SK-N-SH (cell line): ENCODE results near the gene STYXL1. TPM values are rescaled to one million over a fixed set of nuclear protein-coding genes. Genes with fewer than 3 reads are reported as not detected.

Experiments used
- CTCF ChIA-PET: fragments of 300-600, 350-600 bp; formaldehyde crosslinking; extraction: SDS; loops from one replicate; lab custom pipeline; 2021; lab: Yijun Ruan, JAX
- POLR2A ChIA-PET: fragments of 350-600 bp; sonication (Branson Sonifier 250); formaldehyde crosslinking; extraction: SDS; loops from one replicate; lab custom pipeline; 2020; ENCODE audit warnings: antibody characterized with exemption, inconsistent platforms; lab: Yijun Ruan, JAX
- DNase-seq: peaks from one replicate; pipeline ENCODE4 v3.0.0; 2012
- H2AFZ ChIP-seq: fragments of 200-600 bp; sonication (generic); 2 replicates; pipeline ENCODE4 v1.8.1; 2016; ENCODE audit warnings: antibody characterized with exemption, mild to moderate bottlenecking, low read depth
- H3F3A ChIP-seq: fragments of 200-600 bp; sonication (generic); replicated peaks from 2 replicates; pipeline ENCODE3; 2016; ENCODE audit warnings: antibody characterized with exemption, mild to moderate bottlenecking; ENCODE audit not compliant: insufficient read depth
- H3K27ac ChIP-seq, 2 experiments: fragments of 200-500 bp in 1 of 2; fragments of 200-600 bp in 1 of 2; sonication (Bioruptor generic) in 1 of 2; sonication (generic), shearing (Covaris generic) in 1 of 2; 2 replicates each; pipeline versions ENCODE4 v1.5.1 to v1.6.1; 2014 to 2016; ENCODE audit warnings: low read depth in 2 of 2, inconsistent platforms in 1 of 2, low read length in 1 of 2, mild to moderate bottlenecking in 1 of 2, mixed read lengths in 1 of 2
- H3K27me3 ChIP-seq: fragments of 200-600 bp; sonication (generic), shearing (Covaris generic); 2 replicates; pipeline ENCODE4 v1.6.1; 2016; ENCODE audit warnings: mixed run types; ENCODE audit not compliant: insufficient read depth
- H3K36me3 ChIP-seq, 2 experiments: fragments of 200-500 bp in 1 of 2; fragments of 200-600 bp in 1 of 2; sonication (Bioruptor generic) in 1 of 2; sonication (generic) in 1 of 2; replicated peaks in 1 of 2; 2 replicates each; pipeline versions ENCODE3 to v1.5.1; 2014 to 2016; ENCODE audit warnings: low read length in 1 of 2, mild to moderate bottlenecking in 1 of 2; ENCODE audit not compliant: insufficient read depth in 2 of 2, control insufficient read depth in 1 of 2
- H3K4me1 ChIP-seq, 2 experiments: fragments of 200-500 bp in 1 of 2; fragments of 200-600 bp in 1 of 2; sonication (Bioruptor generic) in 1 of 2; sonication (generic), shearing (Covaris generic) in 1 of 2; 2 replicates each; pipeline versions ENCODE4 v1.5.1 to v1.6.1; 2014 to 2016; ENCODE audit warnings: low read depth in 1 of 2, low read length in 1 of 2, mixed run types in 1 of 2; ENCODE audit not compliant: insufficient read depth in 2 of 2, control insufficient read depth in 1 of 2
- H3K4me2 ChIP-seq: fragments of 200-600 bp; sonication (generic), shearing (Covaris generic); 2 replicates; pipeline ENCODE4 v1.6.1; 2017; ENCODE audit warnings: mixed run types
- H3K4me3 ChIP-seq, 2 experiments: fragments of 200-500 bp in 1 of 2; fragments of 200-600 bp in 1 of 2; sonication (Bioruptor generic) in 1 of 2; sonication (generic), shearing (Covaris generic) in 1 of 2; 2 replicates each; pipeline versions ENCODE4 v1.5.1 to v1.8.1; 2014 to 2016; ENCODE audit warnings: low read depth in 2 of 2, inconsistent platforms in 1 of 2, low read length in 1 of 2, mild to moderate bottlenecking in 1 of 2, mixed read lengths in 1 of 2, moderate library complexity in 1 of 2
- H3K79me2 ChIP-seq: fragments of 200-600 bp; sonication (generic); 2 replicates; pipeline ENCODE4 v1.8.1; 2017; ENCODE audit warnings: mild to moderate bottlenecking; ENCODE audit not compliant: insufficient read depth
- H3K9ac ChIP-seq: fragments of 200-600 bp; sonication (generic); 2 replicates; pipeline ENCODE4 v1.6.1; 2017; ENCODE audit warnings: mixed run types
- H3K9me2 ChIP-seq: fragments of 200-600 bp; sonication (generic); 2 replicates; pipeline ENCODE4 v1.6.1; 2017; ENCODE audit warnings: mixed run types
- H3K9me3 ChIP-seq: fragments of 200-600 bp; sonication (generic); 2 replicates; pipeline ENCODE4 v1.6.1; 2017; ENCODE audit warnings: mixed run types, mild to moderate bottlenecking, moderate library complexity
- H4K20me1 ChIP-seq: fragments of 200-600 bp; sonication (generic); 2 replicates; pipeline ENCODE4 v1.6.1; 2017; ENCODE audit warnings: mild to moderate bottlenecking, mixed run types; ENCODE audit not compliant: insufficient read depth
- CHD2 ChIP-seq: fragments of 150-350 bp; IDR thresholded peaks from 2 replicates; pipeline ENCODE4 v1.6.1; 2018; ENCODE audit warnings: low read length; ENCODE audit not compliant: partially characterized antibody
- ELF1 ChIP-seq: IDR thresholded peaks from 2 replicates; pipeline ENCODE4 v1.4.0; 2012
- FOSL2 ChIP-seq: IDR thresholded peaks from 2 replicates; pipeline ENCODE4 v1.4.0; 2012; ENCODE audit warnings: low read depth, mild to moderate bottlenecking, moderate library complexity, borderline replicate concordance
- GABPA ChIP-seq: IDR thresholded peaks from 2 replicates; pipeline ENCODE4 v1.4.0; 2012; ENCODE audit warnings: low read depth, mild to moderate bottlenecking
- GATA2 ChIP-seq: sonication (generic); formaldehyde crosslinking; IDR thresholded peaks from 2 replicates; pipeline ENCODE4 v1.5.0; 2020; ENCODE audit warnings: mild to moderate bottlenecking, missing genetic modification reagents
- JUND ChIP-seq: IDR thresholded peaks from 2 replicates; pipeline ENCODE4 v1.4.0; 2012
- MEF2A ChIP-seq: IDR thresholded peaks from 2 replicates; pipeline ENCODE4 v1.4.0; 2012; ENCODE audit warnings: low read depth, borderline replicate concordance
- MXI1 ChIP-seq: IDR thresholded peaks from 2 replicates; pipeline ENCODE4 v1.6.1; 2012; ENCODE audit warnings: mild to moderate bottlenecking, low read depth, low read length, improper control_type of control experiment
- NFIC ChIP-seq: IDR thresholded peaks from 2 replicates; pipeline ENCODE4 v1.4.0; 2012; ENCODE audit warnings: borderline replicate concordance
- RCOR1 ChIP-seq: fragments of 150-350 bp; IDR thresholded peaks from 2 replicates; pipeline ENCODE4 v1.6.1; 2017; ENCODE audit warnings: antibody characterized with exemption, low read length
- SIN3A ChIP-seq: IDR thresholded peaks from 2 replicates; pipeline ENCODE4 v1.6.1; 2012; ENCODE audit warnings: low read depth, mild to moderate bottlenecking, low read length, moderate library complexity, borderline replicate concordance
- TAF1 ChIP-seq: IDR thresholded peaks from 2 replicates; pipeline ENCODE4 v1.6.1; 2012; ENCODE audit warnings: low read depth, mild to moderate bottlenecking, low read length, moderate library complexity, borderline replicate concordance
- YY1 ChIP-seq: IDR thresholded peaks from 2 replicates; pipeline ENCODE4 v1.4.0; 2012; ENCODE audit warnings: low read depth, mild to moderate bottlenecking
- WGBS: methylation state at CpG from one replicate; pipeline ENCODE4 v1.1.6; 2017; ENCODE audit warnings: low lambda C conversion rate; 5-methylcytosine and 5-hydroxymethylcytosine counted together
- polyA plus RNA-seq, 3 experiments: library from polyadenylated mRNA; depleted of rRNA; stranded (reverse); fragments of >200 nt; gene quantifications; 2 replicates each; pipeline ENCODE4 v1.2.3, GENCODE V29; 2012
- TF ChIP-seq, protein P1 (sequence below): IDR thresholded peaks from 2 replicates; pipeline ENCODE4 v1.4.0; 2012; ENCODE audit warnings: low read depth
- TF ChIP-seq, protein P2 (sequence below): IDR thresholded peaks from 2 replicates; pipeline ENCODE4 v1.4.0; 2012; ENCODE audit warnings: low read depth, borderline replicate concordance
- TF ChIP-seq, protein P3 (sequence below): IDR thresholded peaks from 2 replicates; pipeline ENCODE4 v1.6.1; 2012; ENCODE audit warnings: mild to moderate bottlenecking, low read depth, low read length, moderate library complexity
- TF ChIP-seq, protein P4 (sequence below): IDR thresholded peaks from 2 replicates; pipeline ENCODE4 v1.4.0; 2012; ENCODE audit warnings: low read depth, borderline replicate concordance

The STYXL1 gene
- polyA plus RNA-seq, 1 of the 3 experiments (the other 2 are of a cell fraction) = 86.6 TPM

DNA sequence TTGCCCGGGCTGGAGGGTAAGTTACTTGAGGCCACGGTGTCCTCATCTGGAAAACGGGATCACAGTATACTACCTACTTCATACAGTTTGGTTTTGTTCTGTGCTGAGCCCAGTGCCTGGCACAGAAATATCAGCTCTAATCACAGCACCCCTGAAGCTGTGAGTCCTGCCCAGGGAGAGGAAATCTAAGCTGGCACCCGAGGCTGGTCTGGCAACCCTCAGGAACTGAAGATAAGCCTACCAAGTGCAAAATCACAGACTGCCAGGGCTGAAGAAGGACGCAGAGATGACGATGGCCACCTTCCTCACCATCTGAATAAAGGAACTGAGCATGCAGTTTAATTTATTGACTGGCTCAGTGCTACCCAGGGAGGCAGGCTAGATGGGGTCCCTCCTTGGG is 45.7 kb downstream of the STYXL1 start (continued):
- TF ChIP-seq, protein P1, sequence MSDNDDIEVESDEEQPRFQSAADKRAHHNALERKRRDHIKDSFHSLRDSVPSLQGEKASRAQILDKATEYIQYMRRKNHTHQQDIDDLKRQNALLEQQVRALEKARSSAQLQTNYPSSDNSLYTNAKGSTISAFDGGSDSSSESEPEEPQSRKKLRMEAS = no peak
- TF ChIP-seq RCOR1 = no peak
- no peak for TF ChIP-seq ELF1
- TF ChIP-seq, protein P2, sequence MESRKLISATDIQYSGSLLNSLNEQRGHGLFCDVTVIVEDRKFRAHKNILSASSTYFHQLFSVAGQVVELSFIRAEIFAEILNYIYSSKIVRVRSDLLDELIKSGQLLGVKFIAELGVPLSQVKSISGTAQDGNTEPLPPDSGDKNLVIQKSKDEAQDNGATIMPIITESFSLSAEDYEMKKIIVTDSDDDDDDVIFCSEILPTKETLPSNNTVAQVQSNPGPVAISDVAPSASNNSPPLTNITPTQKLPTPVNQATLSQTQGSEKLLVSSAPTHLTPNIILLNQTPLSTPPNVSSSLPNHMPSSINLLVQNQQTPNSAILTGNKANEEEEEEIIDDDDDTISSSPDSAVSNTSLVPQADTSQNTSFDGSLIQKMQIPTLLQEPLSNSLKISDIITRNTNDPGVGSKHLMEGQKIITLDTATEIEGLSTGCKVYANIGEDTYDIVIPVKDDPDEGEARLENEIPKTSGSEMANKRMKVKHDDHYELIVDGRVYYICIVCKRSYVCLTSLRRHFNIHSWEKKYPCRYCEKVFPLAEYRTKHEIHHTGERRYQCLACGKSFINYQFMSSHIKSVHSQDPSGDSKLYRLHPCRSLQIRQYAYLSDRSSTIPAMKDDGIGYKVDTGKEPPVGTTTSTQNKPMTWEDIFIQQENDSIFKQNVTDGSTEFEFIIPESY = no peak

DNA sequence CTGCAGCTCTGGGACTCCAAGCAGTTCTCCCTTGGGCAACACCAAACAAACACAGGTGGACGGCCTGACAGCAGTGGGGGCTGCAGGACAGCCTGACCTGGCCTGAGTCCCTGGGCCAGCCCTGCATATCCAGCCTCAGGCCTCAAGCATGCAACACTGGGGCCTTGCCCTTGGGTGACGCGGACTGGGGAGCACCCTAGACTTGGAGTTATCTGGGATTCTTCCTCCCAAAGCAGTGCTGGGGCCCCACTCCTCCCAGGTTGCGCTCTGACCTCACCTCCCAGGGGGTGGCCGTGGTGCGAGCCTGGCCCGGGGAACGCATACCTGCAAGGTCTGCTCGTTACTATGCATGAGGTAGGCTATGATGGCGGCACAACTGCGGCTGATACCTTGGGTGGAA is 47.2 kb downstream of the STYXL1 start:
- Histone ChIP-seq H2AFZ (no peak overlapping the region), H3F3A (peaks cover 5% of the 10 kb centered on the region)
- no peak for DNase-seq
- no peak for TF ChIP-seq YY1
- no peak for TF ChIP-seq TAF1
- TF ChIP-seq MEF2A = no peak
- TF ChIP-seq NFIC = no peak
- TF ChIP-seq, protein P3, sequence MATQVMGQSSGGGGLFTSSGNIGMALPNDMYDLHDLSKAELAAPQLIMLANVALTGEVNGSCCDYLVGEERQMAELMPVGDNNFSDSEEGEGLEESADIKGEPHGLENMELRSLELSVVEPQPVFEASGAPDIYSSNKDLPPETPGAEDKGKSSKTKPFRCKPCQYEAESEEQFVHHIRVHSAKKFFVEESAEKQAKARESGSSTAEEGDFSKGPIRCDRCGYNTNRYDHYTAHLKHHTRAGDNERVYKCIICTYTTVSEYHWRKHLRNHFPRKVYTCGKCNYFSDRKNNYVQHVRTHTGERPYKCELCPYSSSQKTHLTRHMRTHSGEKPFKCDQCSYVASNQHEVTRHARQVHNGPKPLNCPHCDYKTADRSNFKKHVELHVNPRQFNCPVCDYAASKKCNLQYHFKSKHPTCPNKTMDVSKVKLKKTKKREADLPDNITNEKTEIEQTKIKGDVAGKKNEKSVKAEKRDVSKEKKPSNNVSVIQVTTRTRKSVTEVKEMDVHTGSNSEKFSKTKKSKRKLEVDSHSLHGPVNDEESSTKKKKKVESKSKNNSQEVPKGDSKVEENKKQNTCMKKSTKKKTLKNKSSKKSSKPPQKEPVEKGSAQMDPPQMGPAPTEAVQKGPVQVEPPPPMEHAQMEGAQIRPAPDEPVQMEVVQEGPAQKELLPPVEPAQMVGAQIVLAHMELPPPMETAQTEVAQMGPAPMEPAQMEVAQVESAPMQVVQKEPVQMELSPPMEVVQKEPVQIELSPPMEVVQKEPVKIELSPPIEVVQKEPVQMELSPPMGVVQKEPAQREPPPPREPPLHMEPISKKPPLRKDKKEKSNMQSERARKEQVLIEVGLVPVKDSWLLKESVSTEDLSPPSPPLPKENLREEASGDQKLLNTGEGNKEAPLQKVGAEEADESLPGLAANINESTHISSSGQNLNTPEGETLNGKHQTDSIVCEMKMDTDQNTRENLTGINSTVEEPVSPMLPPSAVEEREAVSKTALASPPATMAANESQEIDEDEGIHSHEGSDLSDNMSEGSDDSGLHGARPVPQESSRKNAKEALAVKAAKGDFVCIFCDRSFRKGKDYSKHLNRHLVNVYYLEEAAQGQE = no peak
- no peak for TF ChIP-seq JUND
- TF ChIP-seq FOSL2 = no peak
- TF ChIP-seq, protein P4, sequence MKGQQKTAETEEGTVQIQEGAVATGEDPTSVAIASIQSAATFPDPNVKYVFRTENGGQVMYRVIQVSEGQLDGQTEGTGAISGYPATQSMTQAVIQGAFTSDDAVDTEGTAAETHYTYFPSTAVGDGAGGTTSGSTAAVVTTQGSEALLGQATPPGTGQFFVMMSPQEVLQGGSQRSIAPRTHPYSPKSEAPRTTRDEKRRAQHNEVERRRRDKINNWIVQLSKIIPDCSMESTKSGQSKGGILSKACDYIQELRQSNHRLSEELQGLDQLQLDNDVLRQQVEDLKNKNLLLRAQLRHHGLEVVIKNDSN = no peak
- TF ChIP-seq CHD2 = no peak
- TF ChIP-seq, protein P2 = no peak
- no peak for TF ChIP-seq GABPA
- no peak for TF ChIP-seq MXI1
- TF ChIP-seq SIN3A = no peak
- no peak for TF ChIP-seq GATA2 (CRISPR knock-in tag)
- TF ChIP-seq, all 33 proteins: peak for 0
- ChIA-PET POLR2A (no interaction called here), CTCF (interaction anchor here (5.5 kb wide), 1 partner anchor 135 kb away, joined by 20 read pairs; no protein-coding TSS in a partner anchor)
- Histone ChIP-seq H3K27me3 (no peaks in the 10 kb centered on the region), H3K4me3 (no peak overlapping the region), H3K4me1 (no peaks in the 10 kb centered on the region), H3K9me2 (no peaks in the 10 kb centered on the region), H4K20me1 (no peaks in the 10 kb centered on the region), H3K27ac (no peak overlapping the region), H3K9me3 (no peaks in the 10 kb centered on the region), H3K9ac (no peak overlapping the region), H3K79me2 (no peaks in the 10 kb centered on the region), H3K4me2 (no peak overlapping the region), H3K36me3 (peaks cover 17 to 32% of the 10 kb centered on the region in 2 experiments)
- 97% methylated on average over 8 of the region's 11 CpGs for WGBS
